ENCODE results near the gene VPS54.
"Not testable (repeated sequence)": the region's sequence is repeated elsewhere in the genome, so short reads cannot be mapped to it uniquely, and the experiment has no call there.

The VPS54 gene

GRCh38 chr2:64023485-64024258 is 4.4 kb upstream of the VPS54 start:
- no peak for DNase-seq

GRCh38 chr2:64021578-64021977 is 2.4 kb upstream of the VPS54 start:
- DNase-seq, result no peak

GRCh38 chr2:64019975-64020528 is 824 bp upstream of the VPS54 start:
- no peak for DNase-seq

- peak; percentile 30 for DNase-seq
Measured at GRCh38 chr2:64018701-64019082, 536 bp downstream of the VPS54 start.

- DNase-seq, result peak; percentile 8
Measured at GRCh38 chr2:64017811-64018700, 1.2 kb downstream of the VPS54 start.

GRCh38 chr2:64015898-64016297 is 3.3 kb downstream of the VPS54 start:
- no peak for DNase-seq

GRCh38 chr2:64015391-64015790 is 3.8 kb downstream of the VPS54 start:
- DNase-seq, result no peak

GRCh38 chr2:64014628-64015027 is 4.6 kb downstream of the VPS54 start:
- no peak for DNase-seq

GRCh38 chr2:64013053-64013452 is 6.2 kb downstream of the VPS54 start:
- DNase-seq, result no peak

- DNase-seq, result no peak
Measured at GRCh38 chr2:64012115-64012514, 7.1 kb downstream of the VPS54 start.

- DNase-seq, result no peak
Measured at GRCh38 chr2:64008434-64009009, 10.7 kb downstream of the VPS54 start.

GRCh38 chr2:64007924-64008323 is 11.3 kb downstream of the VPS54 start:
- DNase-seq, result no peak

GRCh38 chr2:64005707-64006356 is 13.4 kb downstream of the VPS54 start:
- DNase-seq, result no peak

GRCh38 chr2:64003239-64003638 is 16.0 kb downstream of the VPS54 start:
- no peak for DNase-seq

GRCh38 chr2:64001382-64002101 is 17.7 kb downstream of the VPS54 start:
- no peak for DNase-seq

- DNase-seq, result no peak
Measured at GRCh38 chr2:64000630-64001381, 18.4 kb downstream of the VPS54 start.

- DNase-seq, result no peak
Measured at GRCh38 chr2:63999049-63999448, 20.2 kb downstream of the VPS54 start.

GRCh38 chr2:63996582-63997198 is 22.5 kb downstream of the VPS54 start:
- not testable (repeated sequence) for DNase-seq

- DNase-seq, result not testable (repeated sequence)
Measured at GRCh38 chr2:63994329-63995070, 24.7 kb downstream of the VPS54 start.

- DNase-seq, result no peak
Measured at GRCh38 chr2:63993871-63994270, 25.4 kb downstream of the VPS54 start.
